ENCODE results near the gene CNTN2.

Gene CNTN2

GRCh38 chr1:205076245-205076761, 33.3 kb downstream of the CNTN2 start:
- in situ Hi-C loops (cut with MboI; ENCODE audit: low sequenced_read_pairs, unreplicated experiment): no loop called here
- no peak for DNase-seq (ENCODE audit: low spot score)
- TF ChIP-seq CTCF (IDR thresholded peaks at IDR 0.05; ENCODE audit: borderline replicate concordance, control extremely low read depth, extremely low read depth, insufficient read depth, missing control alignments): no peak

GRCh38 chr1:205077158-205077933, 34.3 kb downstream of the CNTN2 start:
- no peak for DNase-seq (ENCODE audit: low spot score)
- in situ Hi-C loops (cut with MboI; ENCODE audit: low sequenced_read_pairs, unreplicated experiment): no loop called here
- no peak for TF ChIP-seq CTCF (IDR thresholded peaks at IDR 0.05; ENCODE audit: borderline replicate concordance, control extremely low read depth, extremely low read depth, insufficient read depth, missing control alignments)

- DNase-seq (ENCODE audit: low spot score): no peak
- no peak for TF ChIP-seq CTCF (IDR thresholded peaks at IDR 0.05; ENCODE audit: borderline replicate concordance, control extremely low read depth, extremely low read depth, insufficient read depth, missing control alignments)
- in situ Hi-C loops (cut with MboI; ENCODE audit: low sequenced_read_pairs, unreplicated experiment): no loop called here
Measured at GRCh38 chr1:205077934-205078311, 34.9 kb downstream of the CNTN2 start.

- DNase-seq (ENCODE audit: low spot score): no peak
- in situ Hi-C loops (cut with MboI; ENCODE audit: low sequenced_read_pairs, unreplicated experiment): no loop called here
- TF ChIP-seq CTCF (IDR thresholded peaks at IDR 0.05; ENCODE audit: borderline replicate concordance, control extremely low read depth, extremely low read depth, insufficient read depth, missing control alignments): no peak
Measured at GRCh38 chr1:205082431-205082830, 39.4 kb downstream of the CNTN2 start.

- TF ChIP-seq CTCF (IDR thresholded peaks at IDR 0.05; ENCODE audit: borderline replicate concordance, control extremely low read depth, extremely low read depth, insufficient read depth, missing control alignments): no peak
- in situ Hi-C loops (cut with MboI; ENCODE audit: low sequenced_read_pairs, unreplicated experiment): no loop called here
- no peak for DNase-seq (ENCODE audit: low spot score)
Measured at GRCh38 chr1:205084360-205084759, 41.3 kb downstream of the CNTN2 start, which contains the start of gene TMEM81. TMEM81 (minus strand) TSS chr1:205084460; CDS start chr1:205084320, 140 bp downstream.

- no peak for TF ChIP-seq CTCF (IDR thresholded peaks at IDR 0.05; ENCODE audit: borderline replicate concordance, control extremely low read depth, extremely low read depth, insufficient read depth, missing control alignments)
- in situ Hi-C loops (cut with MboI; ENCODE audit: low sequenced_read_pairs, unreplicated experiment): no loop called here
- DNase-seq (ENCODE audit: low spot score): no peak
Measured at GRCh38 chr1:205088341-205088740, 45.3 kb downstream of the CNTN2 start.
